Stimulated activated CD8-positive, alpha-beta memory T cell treated with anti-CD3 and anti-CD28 coated beads, Interleukin-15, amount 100 ng/mL, for 4 hours (primary cell): ENCODE results near the gene KRTAP19-6.
"Not testable (repeated sequence)": the region's sequence is repeated elsewhere in the genome, so short reads cannot be mapped to it uniquely, and the experiment has no call there.

Experiments used
- DNase-seq, 2 donors: peaks; one replicate each; pipeline ENCODE4 v3.0.0-alpha.2; 2020; ENCODE audit warnings: low read depth in 2 of 2

Gene KRTAP19-6

GRCh38 chr21:30541764-30542163 lies at the start of gene KRTAP19-6:
Gene KRTAP19-6, minus strand, starts transcription at chr21:30541864. Its CDS starts 31 bp downstream, at chr21:30541833.
- no peak for DNase-seq

- no peak for DNase-seq
Observed at GRCh38 chr21:30590297-30590696, 48.6 kb upstream of the KRTAP19-6 start, which contains the start of gene KRTAP22-2. Gene KRTAP22-2, minus strand, starts transcription at chr21:30590397.

- DNase-seq = no peak
Observed at GRCh38 chr21:30582870-30583269, 41.2 kb upstream of the KRTAP19-6 start.

GRCh38 chr21:30580132-30580531 lies 38.5 kb upstream of the KRTAP19-6 start:
- DNase-seq = no peak

- no peak for DNase-seq
Observed at GRCh38 chr21:30579346-30579745, 37.7 kb upstream of the KRTAP19-6 start.

- DNase-seq = no peak
Observed at GRCh38 chr21:30577766-30578165, 36.1 kb upstream of the KRTAP19-6 start.

- no peak for DNase-seq
Observed at GRCh38 chr21:30567617-30568016, 26.0 kb upstream of the KRTAP19-6 start.

GRCh38 chr21:30563630-30564029 lies 22.0 kb upstream of the KRTAP19-6 start:
- no peak for DNase-seq

GRCh38 chr21:30563072-30563471 lies 21.4 kb upstream of the KRTAP19-6 start:
- DNase-seq = no peak

- DNase-seq = no peak
Observed at GRCh38 chr21:30561957-30562356, 20.3 kb upstream of the KRTAP19-6 start.

- no peak for DNase-seq
Observed at GRCh38 chr21:30561264-30561895, 19.7 kb upstream of the KRTAP19-6 start, which contains the start of gene KRTAP19-7. Gene KRTAP19-7, minus strand, starts transcription at chr21:30561314. Its CDS starts 25 bp downstream, at chr21:30561289.

GRCh38 chr21:30555095-30555494 lies 13.4 kb upstream of the KRTAP19-6 start:
- no peak for DNase-seq

- DNase-seq = no peak
Observed at GRCh38 chr21:30552782-30553181, 11.1 kb upstream of the KRTAP19-6 start.

GRCh38 chr21:30518876-30519275 lies 22.8 kb downstream of the KRTAP19-6 start:
- DNase-seq = no peak

- no peak for DNase-seq
Observed at GRCh38 chr21:30515681-30516080, 26.0 kb downstream of the KRTAP19-6 start.

GRCh38 chr21:30505621-30506205 lies 36.0 kb downstream of the KRTAP19-6 start:
- DNase-seq = not testable (repeated sequence)

GRCh38 chr21:30502041-30502440 lies 39.6 kb downstream of the KRTAP19-6 start, which contains the start of gene KRTAP19-5:
Gene KRTAP19-5, minus strand, starts transcription at chr21:30502141. Its CDS starts 51 bp downstream, at chr21:30502090.
- DNase-seq = no peak

GRCh38 chr21:30497065-30497464 lies 44.6 kb downstream of the KRTAP19-6 start, which contains the start of gene KRTAP19-4:
Gene KRTAP19-4, minus strand, starts transcription at chr21:30497165. Its CDS starts 55 bp downstream, at chr21:30497110.
- no peak for DNase-seq

GRCh38 chr21:30491963-30492428 lies 49.7 kb downstream of the KRTAP19-6 start, which contains the start of gene KRTAP19-3:
Gene KRTAP19-3, minus strand, starts transcription at chr21:30492013. Its CDS starts 56 bp downstream, at chr21:30491957.
- no peak for DNase-seq
